Measurements from ENCODE around the gene SGMS1. TPM values are rescaled to one million over a fixed set of nuclear protein-coding genes. Genes with fewer than 3 reads are reported as not detected.

Gene SGMS1
- total and polyA plus RNA-seq, 2 donors (not counting 1 experiment from before 2014, with no cell fraction given): 39.9 to 82.1 TPM

DNA sequence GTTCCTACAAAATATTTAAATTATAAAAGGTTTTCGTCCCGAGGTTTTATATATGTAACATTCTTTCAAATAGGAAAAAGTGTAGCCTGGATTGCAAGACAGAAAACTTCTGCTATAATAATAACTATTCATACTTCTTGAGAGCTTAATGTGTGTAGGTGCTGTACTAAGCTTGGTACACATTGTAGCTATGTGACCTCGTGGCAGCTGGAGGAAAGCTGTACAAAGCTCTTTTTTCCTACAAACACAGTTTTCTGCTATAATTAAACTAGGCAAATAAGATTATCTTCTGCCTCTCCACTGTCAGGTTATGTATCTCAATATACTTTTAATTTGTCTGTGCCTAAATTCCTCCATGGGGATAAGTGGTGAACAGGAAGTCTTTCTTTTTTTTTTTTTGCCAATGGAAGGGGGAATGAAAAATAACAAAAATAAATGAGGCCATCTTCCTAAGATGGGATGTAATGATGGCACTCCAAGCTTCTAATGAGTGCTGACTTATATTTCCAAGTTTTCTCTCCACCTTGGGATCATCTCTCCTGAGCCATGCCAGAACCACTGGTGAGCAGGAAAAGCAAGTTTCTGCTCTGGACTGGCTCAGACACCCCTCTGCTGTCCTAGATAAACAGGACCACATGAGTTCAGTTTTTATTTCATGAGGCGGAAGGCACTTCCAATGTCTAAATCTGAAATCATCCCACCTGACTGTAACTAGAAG, 9.9 kb downstream of the SGMS1 start:
- no peak overlapping the region for H2AFZ ChIP-seq (ENCODE audit: low read length)
- no peaks in the 10 kb centered on the region for H3K36me3 ChIP-seq (ENCODE audit: control insufficient read depth, insufficient read depth, low read length)

DNA sequence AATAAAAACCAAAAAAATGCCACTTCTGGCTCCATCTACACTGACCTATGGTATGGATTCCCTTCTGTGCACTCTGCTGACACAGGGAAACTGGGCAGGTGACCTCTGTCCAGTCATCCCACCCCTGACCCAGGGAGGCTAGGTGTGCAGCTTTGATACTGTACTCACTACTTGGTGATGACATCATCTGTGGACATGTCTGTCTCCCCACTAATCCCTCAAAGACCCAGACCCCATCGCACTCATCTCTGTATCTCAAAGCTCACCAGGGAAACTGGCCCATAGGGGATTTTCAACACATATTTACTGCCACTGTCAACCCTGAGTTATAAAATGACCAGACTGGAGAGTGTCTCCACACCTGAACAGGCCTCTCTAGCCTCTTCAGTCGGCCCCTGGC, 10.6 kb downstream of the SGMS1 start:
- Histone ChIP-seq H3K27ac (ENCODE audit: insufficient read depth, low read length) (no peak overlapping the region), H3K9me3 (ENCODE audit: control insufficient read depth, insufficient read depth, low read depth, low read length) (no peaks in the 10 kb centered on the region), H3K4me2 (ENCODE audit: extremely low read depth, insufficient read depth, low read length) (no peak overlapping the region), H3K4me3 (replicated peaks in 1 of 4; ENCODE audit: control extremely low read depth in 1 of 4, insufficient read depth in 1 of 4, low read depth in 3 of 4, low read length in 4 of 4) (no peak overlapping the region), H3K4me1 (ENCODE audit: control insufficient read depth, extremely low read depth, insufficient read depth, low read length) (no peaks in the 10 kb centered on the region), H2AFZ (ENCODE audit: low read length) (no peak overlapping the region), H3K27me3 (ENCODE audit: control insufficient read depth, insufficient read depth, low read length) (no peaks in the 10 kb centered on the region), H3K79me2 (ENCODE audit: control insufficient read depth, insufficient read depth, low read length) (no peaks in the 10 kb centered on the region), H4K20me1 (ENCODE audit: control insufficient read depth, extremely low read depth, insufficient read depth, low read length) (no peaks in the 10 kb centered on the region), H3K36me3 (ENCODE audit: control insufficient read depth, insufficient read depth, low read length) (no peaks in the 10 kb centered on the region), H3K9ac (ENCODE audit: insufficient read depth, low read length) (no peak overlapping the region)
- DNase-seq (ENCODE audit: low read depth in 2 of 2): no peak
- no peak for TF ChIP-seq EZH2 (IDR thresholded peaks at IDR 0.05; ENCODE audit: low read length, missing control alignments)
- TF ChIP-seq, protein P1, sequence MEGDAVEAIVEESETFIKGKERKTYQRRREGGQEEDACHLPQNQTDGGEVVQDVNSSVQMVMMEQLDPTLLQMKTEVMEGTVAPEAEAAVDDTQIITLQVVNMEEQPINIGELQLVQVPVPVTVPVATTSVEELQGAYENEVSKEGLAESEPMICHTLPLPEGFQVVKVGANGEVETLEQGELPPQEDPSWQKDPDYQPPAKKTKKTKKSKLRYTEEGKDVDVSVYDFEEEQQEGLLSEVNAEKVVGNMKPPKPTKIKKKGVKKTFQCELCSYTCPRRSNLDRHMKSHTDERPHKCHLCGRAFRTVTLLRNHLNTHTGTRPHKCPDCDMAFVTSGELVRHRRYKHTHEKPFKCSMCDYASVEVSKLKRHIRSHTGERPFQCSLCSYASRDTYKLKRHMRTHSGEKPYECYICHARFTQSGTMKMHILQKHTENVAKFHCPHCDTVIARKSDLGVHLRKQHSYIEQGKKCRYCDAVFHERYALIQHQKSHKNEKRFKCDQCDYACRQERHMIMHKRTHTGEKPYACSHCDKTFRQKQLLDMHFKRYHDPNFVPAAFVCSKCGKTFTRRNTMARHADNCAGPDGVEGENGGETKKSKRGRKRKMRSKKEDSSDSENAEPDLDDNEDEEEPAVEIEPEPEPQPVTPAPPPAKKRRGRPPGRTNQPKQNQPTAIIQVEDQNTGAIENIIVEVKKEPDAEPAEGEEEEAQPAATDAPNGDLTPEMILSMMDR (conservative IDR thresholded peaks at IDR 0.05 in 1 of 2, IDR thresholded peaks at IDR 0.05 in 1 of 2; ENCODE audit: low read depth in 1 of 2, low read length in 2 of 2): no peak

More for the DNA sequence above, 9.9 kb downstream of the SGMS1 start:
- Histone ChIP-seq H3K79me2 (ENCODE audit: control insufficient read depth, insufficient read depth, low read length) (peaks cover under 1% of the 10 kb centered on the region), H3K4me2 (ENCODE audit: extremely low read depth, insufficient read depth, low read length) (no peak overlapping the region), H3K9ac (ENCODE audit: insufficient read depth, low read length) (no peak overlapping the region), H4K20me1 (ENCODE audit: control insufficient read depth, extremely low read depth, insufficient read depth, low read length) (no peaks in the 10 kb centered on the region), H3K4me3 (replicated peaks in 1 of 4; ENCODE audit: control extremely low read depth in 1 of 4, insufficient read depth in 1 of 4, low read depth in 3 of 4, low read length in 4 of 4) (no peak overlapping the region), H3K9me3 (ENCODE audit: control insufficient read depth, insufficient read depth, low read depth, low read length) (no peaks in the 10 kb centered on the region), H3K27ac (ENCODE audit: insufficient read depth, low read length) (no peak overlapping the region), H3K27me3 (ENCODE audit: control insufficient read depth, insufficient read depth, low read length) (no peaks in the 10 kb centered on the region), H3K4me1 (ENCODE audit: control insufficient read depth, extremely low read depth, insufficient read depth, low read length) (no peaks in the 10 kb centered on the region)
- TF ChIP-seq EZH2 (IDR thresholded peaks at IDR 0.05; ENCODE audit: low read length, missing control alignments): no peak
- TF ChIP-seq, protein P1 (conservative IDR thresholded peaks at IDR 0.05 in 1 of 2, IDR thresholded peaks at IDR 0.05 in 1 of 2; ENCODE audit: low read depth in 1 of 2, low read length in 2 of 2): no peak
- DNase-seq (ENCODE audit: low read depth in 2 of 2): no peak

DNA sequence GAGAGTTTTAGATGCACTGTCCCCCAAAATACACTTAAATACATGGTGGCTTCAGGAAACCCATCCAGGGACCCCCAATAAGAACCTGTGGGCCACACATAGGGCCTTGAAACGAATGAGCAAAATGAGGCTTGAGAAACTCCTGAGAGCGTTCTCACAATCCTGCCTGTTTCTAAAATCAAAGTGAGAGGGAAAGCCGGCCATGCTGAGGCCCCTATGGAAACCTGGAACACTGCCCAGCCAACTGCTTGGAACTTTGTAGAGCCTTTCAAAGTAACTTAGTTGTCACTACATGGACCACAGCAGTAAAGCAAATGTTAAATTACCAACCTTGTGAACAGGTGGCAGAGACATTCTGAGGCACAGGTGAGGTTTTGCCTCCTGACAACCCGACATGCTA, 13.4 kb downstream of the SGMS1 start:
- Histone ChIP-seq H3K9ac (ENCODE audit: insufficient read depth, low read length) (no peak overlapping the region), H3K4me1 (ENCODE audit: control insufficient read depth, extremely low read depth, insufficient read depth, low read length) (peaks cover 4% of the 10 kb centered on the region), H3K36me3 (ENCODE audit: control insufficient read depth, insufficient read depth, low read length) (no peaks in the 10 kb centered on the region), H3K27me3 (ENCODE audit: control insufficient read depth, insufficient read depth, low read length) (no peaks in the 10 kb centered on the region), H2AFZ (ENCODE audit: low read length) (no peak overlapping the region), H3K4me3 (replicated peaks in 1 of 4; ENCODE audit: control extremely low read depth in 1 of 4, insufficient read depth in 1 of 4, low read depth in 3 of 4, low read length in 4 of 4) (no peak overlapping the region), H3K9me3 (ENCODE audit: control insufficient read depth, insufficient read depth, low read depth, low read length) (no peaks in the 10 kb centered on the region), H4K20me1 (ENCODE audit: control insufficient read depth, extremely low read depth, insufficient read depth, low read length) (no peaks in the 10 kb centered on the region), H3K4me2 (ENCODE audit: extremely low read depth, insufficient read depth, low read length) (no peak overlapping the region), H3K79me2 (ENCODE audit: control insufficient read depth, insufficient read depth, low read length) (no peaks in the 10 kb centered on the region), H3K27ac (ENCODE audit: insufficient read depth, low read length) (no peak overlapping the region)
- DNase-seq (ENCODE audit: low read depth in 2 of 2): no peak
- TF ChIP-seq, protein P1 (conservative IDR thresholded peaks at IDR 0.05 in 1 of 2, IDR thresholded peaks at IDR 0.05 in 1 of 2; ENCODE audit: low read depth in 1 of 2, low read length in 2 of 2): no peak
- TF ChIP-seq EZH2 (IDR thresholded peaks at IDR 0.05; ENCODE audit: low read length, missing control alignments): no peak
